HepG2 (cell line): ENCODE data around the gene NUDT22. TPM values are rescaled to one million over a fixed set of nuclear protein-coding genes. Genes with fewer than 3 reads are reported as not detected.

Experiments used
- ATAC-seq: fragments of 200-7000 bp; cut with Tn5 transposase; 3 replicates; pipeline ENCODE4 v1.9.1; 2020; ENCODE audit warnings: mild to moderate bottlenecking, moderate library complexity
- BruUV-seq: library from RNA; stranded (reverse); fragments of 400-500 nt; replicated peaks from 2 replicates; lab custom pipeline; 2021; lab: Mats Ljungman, UMichigan
- CTCF ChIA-PET: fragments of 300-600 bp; formaldehyde crosslinking; extraction: SDS; loops from one replicate; lab custom pipeline; 2021; ENCODE audit warnings: low total read pairs, inconsistent platforms, low intra/inter-chr PET ratio; lab: Yijun Ruan, JAX
- POLR2A ChIA-PET: fragments of 350-600 bp; sonication (Branson Sonifier 250); formaldehyde crosslinking; loops from one replicate; lab custom pipeline; 2020; ENCODE audit warnings: antibody characterized with exemption, inconsistent platforms; lab: Yijun Ruan, JAX
- DNase-seq: peaks from one replicate; pipeline ENCODE4 v3.0.0-alpha.2; 2015; ENCODE audit warnings: low spot score
- FAIRE-seq: peaks from 3 replicates; lab custom pipeline; 2011; peaks lifted over from hg19 to GRCh38; lab: Jason Lieb, UNC
- H2AFZ ChIP-seq: one replicate; pipeline ENCODE4 v1.6.1; 2011; ENCODE audit warnings: low read length, inconsistent platforms
- H3K27ac ChIP-seq: fragments of 300-600 bp; 3 replicates; pipeline ENCODE4 v1.8.0; 2011; ENCODE audit warnings: mixed run types, mild to moderate bottlenecking, mixed read lengths, low read length, inconsistent platforms; ENCODE audit not compliant: insufficient read depth; ENCODE audit errors: extremely low read length
- H3K27me3 ChIP-seq, 2 experiments: fragments of 200-600 bp in 1 of 2; 2 replicates in 1 of 2; 3 replicates in 1 of 2; pipeline versions ENCODE4 v1.6.0 to v1.8.0; 2011; ENCODE audit warnings: low read length in 2 of 2, mild to moderate bottlenecking in 2 of 2, moderate library complexity in 2 of 2, inconsistent platforms in 1 of 2; ENCODE audit not compliant: insufficient read depth in 2 of 2, control insufficient read depth in 1 of 2
- H3K36me3 ChIP-seq, 2 experiments: fragments of 200-600 bp in 1 of 2; replicated peaks in 1 of 2; 2 replicates in 1 of 2; 3 replicates in 1 of 2; pipeline versions ENCODE4 v1.5.1 to v1.8.0; 2011; ENCODE audit warnings: low read length in 2 of 2, inconsistent platforms in 1 of 2; ENCODE audit not compliant: insufficient read depth in 2 of 2, control insufficient read depth in 1 of 2
- H3K4me1 ChIP-seq: 2 replicates; pipeline ENCODE4 v1.5.1; 2012; ENCODE audit warnings: low read length, inconsistent platforms; ENCODE audit not compliant: insufficient read depth
- H3K4me2 ChIP-seq: 2 replicates; pipeline ENCODE4 v1.6.0; 2011; ENCODE audit warnings: low read depth, low read length, inconsistent platforms
- H3K4me3 ChIP-seq, 3 experiments: fragments of 200-600 bp in 1 of 3; sonication (generic), shearing (Covaris generic) in 1 of 3; replicated peaks in 1 of 3; 2 replicates each; pipeline ENCODE4 v1.5.1; 2011 to 2016; ENCODE audit warnings: low read length in 3 of 3, inconsistent platforms in 2 of 3, low read depth in 2 of 3, mild to moderate bottlenecking in 2 of 3, control low read depth in 1 of 3, mixed read lengths in 1 of 3; ENCODE audit not compliant: insufficient read depth in 1 of 3
- H3K79me2 ChIP-seq: one replicate; pipeline ENCODE4 v1.6.1; 2011; ENCODE audit warnings: low read length, inconsistent platforms; ENCODE audit not compliant: insufficient read depth
- H3K9ac ChIP-seq: 2 replicates; pipeline ENCODE4 v1.6.0; 2011; ENCODE audit warnings: mild to moderate bottlenecking, low read depth, low read length, inconsistent platforms; ENCODE audit not compliant: insufficient read depth
- H3K9me3 ChIP-seq: 2 replicates; pipeline ENCODE4 v1.5.1; 2012; ENCODE audit warnings: mild to moderate bottlenecking, low read length
- H4K20me1 ChIP-seq: 2 replicates; pipeline ENCODE4 v1.6.0; 2011; ENCODE audit warnings: inconsistent platforms, mild to moderate bottlenecking, low read length, moderate library complexity; ENCODE audit not compliant: insufficient read depth
- CEBPG ChIP-seq: IDR thresholded peaks from 2 replicates; pipeline ENCODE4 v1.6.1; 2016
- EP300 ChIP-seq, 3 experiments: sonication (generic) in 1 of 3; formaldehyde crosslinking in 1 of 3; IDR thresholded peaks; 2 replicates each; pipeline versions ENCODE4 v1.5.1 to v1.6.1; 2011 to 2020; ENCODE audit warnings: low read depth in 2 of 3, low read length in 2 of 3, borderline replicate concordance in 1 of 3, improper control_type of control experiment in 1 of 3, mild to moderate bottlenecking in 1 of 3, missing genetic modification reagents in 1 of 3, moderate library complexity in 1 of 3
- HDAC6 ChIP-seq: fragments of 200-600 bp; sonication (generic); IDR thresholded peaks from 2 replicates; pipeline ENCODE4 v1.7.0; 2017; ENCODE audit warnings: mild to moderate bottlenecking, antibody characterized with exemption, low read length, low read depth
- MEF2D ChIP-seq: sonication (generic); formaldehyde crosslinking; IDR thresholded peaks from 2 replicates; pipeline ENCODE4 v1.5.1; 2020; ENCODE audit warnings: mild to moderate bottlenecking, missing genetic modification reagents
- MIER2 ChIP-seq: IDR thresholded peaks from 2 replicates; pipeline ENCODE4 v1.6.1; 2016; ENCODE audit warnings: missing biosample characterization, missing genetic modification reagents
- MTERF4 ChIP-seq: sonication (generic); formaldehyde crosslinking; IDR thresholded peaks from 2 replicates; pipeline ENCODE4 v1.8.0; 2023; ENCODE audit warnings: mild to moderate bottlenecking, missing genetic modification reagents
- MXD3 ChIP-seq: IDR thresholded peaks from 2 replicates; pipeline ENCODE4 v1.6.1; 2016; ENCODE audit warnings: mild to moderate bottlenecking, missing biosample characterization, missing genetic modification reagents
- NAIF1 ChIP-seq: sonication (generic); formaldehyde crosslinking; IDR thresholded peaks from 2 replicates; pipeline ENCODE4 v1.5.0; 2020; ENCODE audit warnings: mild to moderate bottlenecking, missing genetic modification reagents, borderline replicate concordance
- RXRA ChIP-seq: sonication (generic); formaldehyde crosslinking; IDR thresholded peaks from 2 replicates; pipeline ENCODE4 v1.5.1; 2020; ENCODE audit warnings: missing genetic modification reagents
- SRSF4 ChIP-seq: fragments of 200-400 bp; formaldehyde crosslinking; IDR thresholded peaks from one replicate; pipeline ENCODE4 v1.6.1; 2018; ENCODE audit warnings: mild to moderate bottlenecking, low read depth, low read length, moderate library complexity; ENCODE audit not compliant: poor library complexity, severe bottlenecking
- TBP ChIP-seq: sonication (generic); formaldehyde crosslinking; IDR thresholded peaks from 2 replicates; pipeline ENCODE4 v1.5.0; 2020; ENCODE audit warnings: missing genetic modification reagents
- TFDP2 ChIP-seq: sonication (generic); formaldehyde crosslinking; IDR thresholded peaks from 2 replicates; pipeline ENCODE4 v1.4.0; 2020; ENCODE audit warnings: missing genetic modification reagents
- ZNF34 ChIP-seq: sonication (generic); formaldehyde crosslinking; IDR thresholded peaks from 2 replicates; pipeline ENCODE4 v1.4.0; 2020; ENCODE audit warnings: mild to moderate bottlenecking, missing genetic modification reagents, borderline replicate concordance
- ZNF343 ChIP-seq: sonication (generic); formaldehyde crosslinking; IDR thresholded peaks from 2 replicates; pipeline ENCODE4 v1.4.0; 2020; ENCODE audit warnings: mild to moderate bottlenecking, missing genetic modification reagents
- ZNF430 ChIP-seq: sonication (generic); formaldehyde crosslinking; IDR thresholded peaks from 2 replicates; pipeline ENCODE4 v1.9.0; 2021; ENCODE audit warnings: mild to moderate bottlenecking, missing genetic modification reagents
- ZNF513 ChIP-seq: sonication (generic); formaldehyde crosslinking; conservative IDR thresholded peaks from 2 replicates; pipeline ENCODE4 v1.5.0; 2020; ENCODE audit warnings: missing genetic modification reagents
- ZNF556 ChIP-seq: sonication (generic); formaldehyde crosslinking; IDR thresholded peaks from 2 replicates; pipeline ENCODE4 v1.4.0; 2020; ENCODE audit warnings: mild to moderate bottlenecking, missing genetic modification reagents, borderline replicate concordance
- ZNF564 ChIP-seq: sonication (generic); formaldehyde crosslinking; IDR thresholded peaks from 2 replicates; pipeline ENCODE4 v1.8.1; 2023; ENCODE audit warnings: mild to moderate bottlenecking, missing genetic modification reagents
- WGBS: methylation state at CpG from one replicate; pipeline ENCODE4 v1.1.6; 2017; ENCODE audit warnings: low lambda C conversion rate; 5-methylcytosine and 5-hydroxymethylcytosine counted together
- in situ Hi-C: cut with HindIII; loops from 2 replicates; pipeline ENCODE4 v1.10.0; 2017; ENCODE audit warnings: low pct_unique_long_range_greater_than_20kb; ENCODE audit not compliant: extremely low pct_ligation_motif_present
- intact Hi-C: fragments of 100-400 bp; cut with micrococcal nuclease; formaldehyde crosslinking; loops from one replicate; pipeline ENCODE4 v1.10.0; 2022; ENCODE audit not compliant: unreplicated experiment
- polyA plus RNA-seq, 8 experiments: library from polyadenylated mRNA; depleted of rRNA in 3 of 8; stranded (reverse) in 7 of 8; unstranded in 1 of 8; fragments of >200 nt; fragmentation: Illumina TruSeq in 4 of 8; extraction: Trizol in 4 of 8; gene quantifications; 2 replicates each; pipeline versions ENCODE4 v1.2.1 to v1.2.3, GENCODE V29; 2011 to 2016; ENCODE audit warnings: low read depth in 4 of 8, missing spikeins in 1 of 8, mixed read lengths in 1 of 8; ENCODE audit not compliant: insufficient read depth in 1 of 8
- total RNA-seq, 5 experiments: library from RNA; depleted of rRNA; stranded (reverse); fragments of >200 nt; fragmentation: Illumina TruSeq; extraction: Trizol; gene quantifications; 2 replicates each; pipeline ENCODE4 v1.2.3, GENCODE V29; 2016; ENCODE audit warnings: low read depth in 1 of 5

Gene NUDT22
- total and polyA plus RNA-seq, 2 of the 13 experiments (the other 11 are each of a cell fraction or from before 2014, with no cell fraction given): 33.5 to 39.8 TPM

- H3K9ac ChIP-seq: peak overlapping the region; percentile 86
- intact Hi-C loops: loop anchor here (5.0 kb wide), 1 partner anchor 54 kb away; the partner anchor contains the start of gene STIP1
- ChIA-PET POLR2A (interaction anchor here (0.5 to 8.3 kb wide), 20 partner anchors 8 to 90 kb away, joined by 3 to 113 read pairs (median 6); partner anchors contain the start of genes BAD, DNAJC4, ESRRA and MACROD1), CTCF (no interaction called here)
- H3K36me3 ChIP-seq: peaks cover 0 to 11% of the 10 kb centered on the region in 2 experiments; a peak in 3 of 5 replicates
- 1% methylated on average over 28 of the region's 63 CpGs for WGBS
- peak overlapping the region; percentile 91 for H3K27ac ChIP-seq
- DNase-seq: peak; percentile 66
- H3K79me2 ChIP-seq: peaks cover 26% of the 10 kb centered on the region
- H3K4me3 ChIP-seq: peak overlapping the region; percentile 84 to 93 (median 88)
- H3K9me3 ChIP-seq: no peaks in the 10 kb centered on the region
- peaks cover 57% of the 10 kb centered on the region for H3K4me1 ChIP-seq
- ATAC-seq: peak; percentile 73
- peak overlapping the region; percentile 95 for H3K4me2 ChIP-seq
- no peak overlapping the region for H2AFZ ChIP-seq
- TSS peak; percentile 62 for BruUV-seq
- no peaks in the 10 kb centered on the region for H4K20me1 ChIP-seq
- H3K27me3 ChIP-seq: no peaks in the 10 kb centered on the region; a peak in 1 of 5 replicates
- in situ Hi-C loops: loop anchor here (5.0 kb wide), 1 partner anchor 61 kb away; the partner anchor contains the start of gene CATSPERZ
- FAIRE-seq: peak; percentile 64
- TF ChIP-seq ZNF430 (CRISPR knock-in tag) (no peak), NAIF1 (CRISPR knock-in tag) (peak; percentile 47; the same call in 1 of the 2 replicates), MXD3 (no peak; the same call in 1 of the 2 replicates), ZNF34 (CRISPR knock-in tag) (no peak), ZNF343 (CRISPR knock-in tag) (peak; percentile 10; the same call in 1 of the 2 replicates), ZNF513 (no peak), SRSF4 (no peak), ZNF556 (CRISPR knock-in tag) (no peak; the same call in 1 of the 2 replicates), HDAC6 (no peak), RXRA (CRISPR knock-in tag) (no peak), CEBPG (CRISPR knock-in tag) (no peak), TFDP2 (CRISPR knock-in tag) (peak; percentile 44; the same call in 1 of the 2 replicates), ZNF564 (0 out of 2 replicates have a peak, but pooled peaks have one; percentile 31), MEF2D (CRISPR knock-in tag) (no peak), TBP (CRISPR knock-in tag) (no peak), MTERF4 (CRISPR knock-in tag) (peak; percentile 41; the same call in 1 of the 2 replicates), EP300 (IDR thresholded peaks at IDR 0.05; ENCODE audit: low read depth in 2 of 2, low read length in 2 of 2) (no peak), EP300 (CRISPR knock-in tag; IDR thresholded peaks at IDR 0.05; ENCODE audit: borderline replicate concordance) (no peak), MIER2 (CRISPR knock-in tag) (no peak)
Measured at GRCh38 chr11:64241491-64242374, 15.7 kb downstream of the NUDT22 start.
